Measurements from ENCODE around the gene MYLK4.

DNA sequence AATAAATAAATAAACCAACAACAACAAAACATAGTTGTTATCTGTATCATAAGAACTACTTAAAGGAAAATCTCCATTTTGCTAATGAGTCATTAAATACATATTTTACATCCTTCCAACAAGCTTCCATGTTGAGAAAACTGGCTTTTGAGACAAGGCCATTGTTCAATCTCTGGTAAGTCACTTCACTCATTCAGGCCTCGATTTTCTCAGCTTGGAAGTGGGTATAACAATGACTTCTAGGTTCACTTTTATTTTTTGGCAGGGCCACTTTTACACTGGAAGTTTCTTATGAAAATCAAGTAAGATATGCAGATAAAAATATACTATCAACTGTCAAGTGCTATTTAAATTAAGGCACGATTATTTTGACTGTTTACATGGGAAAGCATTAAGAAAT, 44.4 kb upstream of the MYLK4 start:
- TF ChIP-seq, protein P1, sequence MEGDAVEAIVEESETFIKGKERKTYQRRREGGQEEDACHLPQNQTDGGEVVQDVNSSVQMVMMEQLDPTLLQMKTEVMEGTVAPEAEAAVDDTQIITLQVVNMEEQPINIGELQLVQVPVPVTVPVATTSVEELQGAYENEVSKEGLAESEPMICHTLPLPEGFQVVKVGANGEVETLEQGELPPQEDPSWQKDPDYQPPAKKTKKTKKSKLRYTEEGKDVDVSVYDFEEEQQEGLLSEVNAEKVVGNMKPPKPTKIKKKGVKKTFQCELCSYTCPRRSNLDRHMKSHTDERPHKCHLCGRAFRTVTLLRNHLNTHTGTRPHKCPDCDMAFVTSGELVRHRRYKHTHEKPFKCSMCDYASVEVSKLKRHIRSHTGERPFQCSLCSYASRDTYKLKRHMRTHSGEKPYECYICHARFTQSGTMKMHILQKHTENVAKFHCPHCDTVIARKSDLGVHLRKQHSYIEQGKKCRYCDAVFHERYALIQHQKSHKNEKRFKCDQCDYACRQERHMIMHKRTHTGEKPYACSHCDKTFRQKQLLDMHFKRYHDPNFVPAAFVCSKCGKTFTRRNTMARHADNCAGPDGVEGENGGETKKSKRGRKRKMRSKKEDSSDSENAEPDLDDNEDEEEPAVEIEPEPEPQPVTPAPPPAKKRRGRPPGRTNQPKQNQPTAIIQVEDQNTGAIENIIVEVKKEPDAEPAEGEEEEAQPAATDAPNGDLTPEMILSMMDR (IDR thresholded peaks at IDR 0.05), result no peak
- no peak for TF ChIP-seq POLR2A (IDR thresholded peaks at IDR 0.05)

Measured in esophagus squamous epithelium (tissue), 4 donors.